GM18907 (cell line): Measurements from ENCODE around the gene PIP5K1C.

ENCODE experiments used
- ATAC-seq: cut with Tn5 transposase; IDR thresholded peaks from one replicate; pipeline ENCODE4 v1.9.1; 2021; ENCODE audit warnings: mild to moderate bottlenecking, moderate library complexity; ENCODE audit not compliant: unreplicated experiment

The PIP5K1C gene, protein sequence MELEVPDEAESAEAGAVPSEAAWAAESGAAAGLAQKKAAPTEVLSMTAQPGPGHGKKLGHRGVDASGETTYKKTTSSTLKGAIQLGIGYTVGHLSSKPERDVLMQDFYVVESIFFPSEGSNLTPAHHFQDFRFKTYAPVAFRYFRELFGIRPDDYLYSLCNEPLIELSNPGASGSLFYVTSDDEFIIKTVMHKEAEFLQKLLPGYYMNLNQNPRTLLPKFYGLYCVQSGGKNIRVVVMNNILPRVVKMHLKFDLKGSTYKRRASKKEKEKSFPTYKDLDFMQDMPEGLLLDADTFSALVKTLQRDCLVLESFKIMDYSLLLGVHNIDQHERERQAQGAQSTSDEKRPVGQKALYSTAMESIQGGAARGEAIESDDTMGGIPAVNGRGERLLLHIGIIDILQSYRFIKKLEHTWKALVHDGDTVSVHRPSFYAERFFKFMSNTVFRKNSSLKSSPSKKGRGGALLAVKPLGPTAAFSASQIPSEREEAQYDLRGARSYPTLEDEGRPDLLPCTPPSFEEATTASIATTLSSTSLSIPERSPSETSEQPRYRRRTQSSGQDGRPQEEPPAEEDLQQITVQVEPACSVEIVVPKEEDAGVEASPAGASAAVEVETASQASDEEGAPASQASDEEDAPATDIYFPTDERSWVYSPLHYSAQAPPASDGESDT

GRCh38 chr19:3700242-3701032 is at the start of gene PIP5K1C:
Gene PIP5K1C, minus strand, starts transcription at chr19:3700468. Its CDS starts 78 bp downstream, at chr19:3700390.
- ATAC-seq: peak; percentile 79

- no peak for ATAC-seq
Measured at GRCh38 chr19:3748965-3749364, 48.7 kb upstream of the PIP5K1C start.

- no peak for ATAC-seq
Measured at GRCh38 chr19:3746371-3747056, 46.2 kb upstream of the PIP5K1C start.

- no peak for ATAC-seq
Measured at GRCh38 chr19:3745363-3746045, 45.2 kb upstream of the PIP5K1C start.

DNA sequence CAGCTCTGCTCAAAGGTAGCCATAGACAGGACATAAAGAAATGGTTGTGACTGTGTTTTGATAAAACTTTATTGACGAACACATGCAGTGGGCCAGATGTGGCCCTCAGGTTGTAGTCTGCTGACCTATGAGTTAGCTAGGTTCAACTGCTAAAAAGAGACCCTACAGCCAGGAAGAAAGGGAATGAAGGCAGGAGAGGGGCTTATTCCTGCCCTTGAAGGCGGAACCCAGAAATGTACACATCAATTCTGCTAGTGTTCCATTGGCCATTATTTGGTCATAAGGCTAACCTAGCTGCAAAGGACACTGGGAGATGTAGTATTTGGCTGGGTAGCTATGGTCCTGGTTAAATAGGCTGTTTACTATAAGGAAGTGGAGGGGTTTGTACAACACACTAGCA is 43.2 kb upstream of the PIP5K1C start:
- no peak for ATAC-seq

GRCh38 chr19:3740431-3740830 is 40.2 kb upstream of the PIP5K1C start:
- no peak for ATAC-seq

GRCh38 chr19:3738477-3739220 is 38.4 kb upstream of the PIP5K1C start:
- no peak for ATAC-seq

DNA sequence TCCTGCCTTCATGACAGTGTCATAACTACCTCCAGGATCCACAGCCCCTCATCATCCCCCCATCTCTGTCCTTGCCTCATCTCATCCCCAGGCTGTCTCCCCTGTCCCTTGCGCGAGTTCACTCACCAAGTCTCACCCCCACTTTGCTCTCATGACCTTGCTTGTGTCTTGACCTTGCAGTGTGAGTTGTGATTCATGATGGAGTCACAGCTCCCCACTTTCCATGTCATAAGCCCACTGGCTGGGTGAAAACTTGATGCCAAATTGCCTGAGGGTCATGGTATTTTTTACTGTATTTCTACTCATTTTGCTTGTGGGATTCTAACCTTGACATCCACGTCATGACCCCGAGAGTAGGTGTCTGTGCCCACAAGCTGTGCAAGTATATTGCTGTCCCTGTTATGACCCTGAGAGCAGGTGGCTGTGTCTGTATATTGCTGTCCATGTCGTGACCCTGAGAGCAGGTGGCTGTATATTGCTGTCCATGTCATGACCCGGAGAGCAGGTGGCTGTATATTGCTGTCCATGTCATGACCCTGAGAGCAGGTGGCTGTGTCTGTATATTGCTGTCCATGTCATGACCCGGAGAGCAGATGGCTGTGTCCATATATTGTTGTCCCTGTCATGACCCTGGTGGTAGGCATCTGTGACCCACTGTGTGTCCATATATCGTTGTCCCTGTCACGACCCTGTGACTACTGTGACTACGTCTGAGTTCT is 37.4 kb upstream of the PIP5K1C start:
- no peak for ATAC-seq

GRCh38 chr19:3736106-3736724 is 35.9 kb upstream of the PIP5K1C start:
- ATAC-seq: no peak

DNA sequence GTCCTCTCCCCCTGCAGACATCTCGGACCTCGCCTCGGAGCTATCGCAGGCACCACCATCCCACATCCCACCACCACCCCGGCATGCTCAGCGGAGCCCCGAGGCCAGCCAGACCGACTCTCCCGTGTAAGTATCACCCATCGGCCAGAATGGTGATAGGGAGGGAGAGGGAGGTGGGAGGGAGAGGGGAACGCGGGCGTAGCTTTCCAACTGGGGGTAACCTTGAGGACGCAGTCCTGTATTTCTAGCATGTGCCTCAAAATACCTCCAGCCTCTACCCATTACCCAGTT is 34.0 kb upstream of the PIP5K1C start:
- no peak for ATAC-seq

DNA sequence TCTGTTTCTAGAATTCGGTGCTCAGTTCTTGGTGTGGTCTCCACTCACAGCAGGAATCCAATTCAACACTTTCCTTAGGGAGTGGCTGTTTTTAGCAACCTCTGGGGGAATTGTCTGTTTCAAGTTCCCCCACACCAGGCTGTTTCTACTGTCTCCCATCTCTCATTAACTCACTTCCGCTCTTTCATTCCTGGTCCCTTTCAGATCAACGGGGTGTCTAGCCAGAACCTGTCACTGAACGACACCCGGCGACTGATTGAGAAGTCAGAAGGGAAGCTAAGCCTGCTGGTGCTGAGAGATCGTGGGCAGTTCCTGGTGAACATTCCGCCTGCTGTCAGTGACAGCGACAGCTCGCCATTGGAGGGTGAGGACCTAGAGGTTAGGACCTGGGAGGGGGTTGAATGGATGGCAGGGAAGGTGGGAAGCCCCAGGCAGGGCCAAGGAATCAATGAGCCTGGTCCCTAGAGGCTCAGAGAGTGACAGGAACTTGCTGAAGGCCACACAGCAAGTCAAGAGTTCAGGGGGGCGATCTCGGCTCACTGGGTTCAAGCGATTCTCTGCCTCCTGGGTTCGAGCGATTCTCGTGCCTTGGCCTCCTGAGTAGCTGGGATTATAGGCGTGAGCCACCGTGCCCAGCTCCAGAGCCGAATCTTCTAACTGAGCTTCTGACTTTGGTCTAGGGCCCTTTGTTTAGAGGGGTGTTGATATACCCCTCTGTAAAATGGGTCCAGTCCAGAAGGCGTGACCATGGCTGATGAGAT is 33.5 kb upstream of the PIP5K1C start:
- no peak for ATAC-seq

DNA sequence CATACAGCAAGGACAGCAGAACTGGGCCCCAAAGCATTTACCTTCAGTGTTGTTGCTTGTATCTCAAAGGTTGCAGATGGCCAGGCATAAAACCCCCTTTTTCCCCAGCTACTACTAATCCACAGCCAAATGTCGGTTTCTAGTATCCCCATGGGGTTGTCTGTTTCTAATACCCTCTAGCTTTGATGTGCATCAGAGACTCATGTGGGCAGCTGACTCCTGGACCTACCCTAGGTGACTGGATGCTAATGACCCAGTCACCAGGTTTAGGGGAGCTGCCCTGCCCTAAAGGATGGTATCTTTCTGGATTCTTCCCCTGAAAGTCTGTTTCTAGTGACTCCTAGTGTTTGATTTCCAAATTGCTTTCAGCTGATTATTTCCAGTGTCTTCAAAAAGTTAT is 31.8 kb upstream of the PIP5K1C start:
- ATAC-seq: no peak

GRCh38 chr19:3730457-3730958 is 30.2 kb upstream of the PIP5K1C start:
- ATAC-seq: no peak

DNA sequence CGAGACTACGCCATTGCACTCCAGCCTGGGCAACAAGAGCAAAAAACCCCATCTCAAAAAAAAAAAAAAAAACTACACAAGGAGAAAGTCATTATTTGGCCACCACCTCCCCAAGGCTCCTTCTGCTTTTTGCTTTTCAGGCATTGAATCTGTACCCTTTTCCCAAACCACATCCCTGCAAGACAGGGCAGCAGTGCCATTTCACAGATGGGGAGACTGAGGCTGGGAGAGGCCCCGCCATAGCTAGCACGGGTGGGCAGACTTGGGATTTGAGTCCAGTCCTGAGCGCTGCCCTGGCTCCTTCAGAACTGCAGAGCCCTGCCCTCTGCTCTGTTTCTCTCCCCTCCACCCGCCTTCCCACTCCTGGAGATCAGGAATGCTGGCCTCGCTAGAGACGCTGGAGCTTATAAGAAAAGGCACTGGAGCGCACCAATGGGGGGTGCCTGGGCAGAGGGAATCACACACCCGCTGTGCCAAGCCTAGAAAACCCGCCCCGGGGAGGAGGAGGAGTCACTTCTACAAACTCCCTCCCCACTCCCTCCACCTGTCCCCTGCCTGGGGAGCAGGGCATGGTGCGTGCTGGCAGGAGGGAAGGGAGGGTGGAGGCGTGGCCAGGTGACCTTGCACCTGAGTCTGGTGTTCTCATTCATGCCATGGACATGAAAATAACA is 25.5 kb upstream of the PIP5K1C start:
- no peak for ATAC-seq

- ATAC-seq: no peak
Measured at GRCh38 chr19:3725121-3725520, 24.9 kb upstream of the PIP5K1C start.

GRCh38 chr19:3723883-3724282 is 23.6 kb upstream of the PIP5K1C start:
- no peak for ATAC-seq

GRCh38 chr19:3723110-3723488 is 22.8 kb upstream of the PIP5K1C start:
- ATAC-seq: no peak
